ENCODE measurements around the gene GBGT1. TPM values are rescaled to one million over a fixed set of nuclear protein-coding genes. Genes with fewer than 3 reads are reported as not detected.

GBGT1 gene
- total and polyA plus RNA-seq, 9 of the 15 experiments (the other 6 are each of a cell fraction or from before 2014, with no cell fraction given), result 0.55 to 25.8 (median 13.7) TPM

DNA sequence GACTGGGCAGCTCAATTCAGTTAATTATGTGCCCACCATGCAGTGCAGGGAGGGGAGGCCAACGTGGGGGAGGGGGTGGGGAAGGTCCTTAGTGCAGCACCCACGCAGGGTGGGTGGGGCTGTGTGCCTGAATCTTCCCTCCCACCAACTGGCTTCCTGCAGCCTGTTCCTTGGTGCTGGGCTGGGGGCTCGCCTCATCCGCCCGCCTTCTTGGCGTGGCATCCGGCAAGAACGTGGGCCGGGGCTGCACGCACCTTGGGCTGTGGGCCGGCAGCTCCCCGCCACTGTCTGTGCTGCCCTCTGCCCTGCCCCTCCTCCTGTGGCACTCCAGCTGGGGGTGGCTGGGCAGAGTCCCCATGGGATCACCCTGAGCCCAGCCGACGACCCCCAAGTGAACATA, 23.1 kb downstream of the GBGT1 start (continued):
- TF ChIP-seq, protein P1, sequence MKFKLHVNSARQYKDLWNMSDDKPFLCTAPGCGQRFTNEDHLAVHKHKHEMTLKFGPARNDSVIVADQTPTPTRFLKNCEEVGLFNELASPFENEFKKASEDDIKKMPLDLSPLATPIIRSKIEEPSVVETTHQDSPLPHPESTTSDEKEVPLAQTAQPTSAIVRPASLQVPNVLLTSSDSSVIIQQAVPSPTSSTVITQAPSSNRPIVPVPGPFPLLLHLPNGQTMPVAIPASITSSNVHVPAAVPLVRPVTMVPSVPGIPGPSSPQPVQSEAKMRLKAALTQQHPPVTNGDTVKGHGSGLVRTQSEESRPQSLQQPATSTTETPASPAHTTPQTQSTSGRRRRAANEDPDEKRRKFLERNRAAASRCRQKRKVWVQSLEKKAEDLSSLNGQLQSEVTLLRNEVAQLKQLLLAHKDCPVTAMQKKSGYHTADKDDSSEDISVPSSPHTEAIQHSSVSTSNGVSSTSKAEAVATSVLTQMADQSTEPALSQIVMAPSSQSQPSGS (CRISPR knock-in tag; IDR thresholded peaks at IDR 0.05), result no peak
- TF ChIP-seq ZFX (CRISPR knock-in tag; IDR thresholded peaks at IDR 0.05) (no peak), ETV6 (IDR thresholded peaks at IDR 0.05; ENCODE audit: borderline replicate concordance in 1 of 2, low read depth in 2 of 2, low read length in 1 of 2) (no peak), ETV6 (CRISPR knock-in tag; IDR thresholded peaks at IDR 0.05; ENCODE audit: borderline replicate concordance) (no peak), POLR2A (conservative IDR thresholded peaks at IDR 0.05) (no peak), RBFOX2 (IDR thresholded peaks at IDR 0.05; ENCODE audit: low read depth, low read length) (peak; percentile 25; the same call in 1 of the 2 replicates), ZNF584 (CRISPR knock-in tag; IDR thresholded peaks at IDR 0.05; ENCODE audit: low read depth) (no peak), ZNF174 (CRISPR knock-in tag; IDR thresholded peaks at IDR 0.05) (no peak), ZNF668 (CRISPR knock-in tag; IDR thresholded peaks at IDR 0.05) (no peak), EGR1 (conservative IDR thresholded peaks at IDR 0.05) (peak; percentile 64)

GRCh38 chr9:133140174-133140505, 23.6 kb downstream of the GBGT1 start:
- CTCF ChIA-PET (ENCODE audit: low intra/inter-chr PET ratio), result no interaction called here
- Histone ChIP-seq H2AFZ (ENCODE audit: low read depth, low read length) (no peak overlapping the region), H3K9me3 (replicated peaks; ENCODE audit: control insufficient read depth, insufficient read depth, low read depth, low read length) (no peaks in the 10 kb centered on the region), H3K36me3 (ENCODE audit: control insufficient read depth, insufficient read depth, low read length) (peaks cover 21% of the 10 kb centered on the region; the same call in 1 of the 3 replicates), H3K9me1 (ENCODE audit: control insufficient read depth, insufficient read depth, low read length) (peaks cover 9% of the 10 kb centered on the region), H4K20me1 (replicated peaks; ENCODE audit: control insufficient read depth, insufficient read depth, low read length) (peaks cover 16% of the 10 kb centered on the region; the same call in 1 of the 2 replicates), H3K4me1 (replicated peaks in 1 of 2; ENCODE audit: control insufficient read depth in 2 of 2, insufficient read depth in 2 of 2, low read length in 2 of 2) (peaks cover 84 to 92% of the 10 kb centered on the region in 2 experiments), H3K27ac (ENCODE audit: extremely low read depth, low read depth, low read length) (peak overlapping the region; percentile 45; the same call in 2 of the 3 replicates), H3K4me2 (ENCODE audit: insufficient read depth, low read length) (no peak overlapping the region), H3K27me3 (ENCODE audit: control insufficient read depth in 2 of 2, insufficient read depth in 2 of 2, low read length in 2 of 2) (no peaks in the 10 kb centered on the region), H3K4me3 (no peak overlapping the region), H3K9ac (ENCODE audit: insufficient read depth in 1 of 2, low read depth in 2 of 2, low read length in 2 of 2) (peak overlapping the region in 1 of 2 experiments; percentile 15; a peak in 2 of 4 replicates), H3K79me2 (ENCODE audit: control insufficient read depth, insufficient read depth, low read length) (peaks cover 94% of the 10 kb centered on the region)
- in situ Hi-C loops (cut with MboI) (no loop called here), intact Hi-C loops (cut with micrococcal nuclease) (no loop called here)
- ATAC-seq, result no peak
- no TSS peak for BruUV-seq (replicated peaks)
- no peak for DNase-seq (ENCODE audit: extremely low read depth in 1 of 4, low spot score in 3 of 4)
- POLR2A ChIA-PET, result interaction anchor here (0.6 kb wide), 1 partner anchor 23 kb away, joined by 3 read pairs; no protein-coding TSS in a partner anchor
- 56% methylated on average over 3 of the region's 4 CpGs for WGBS (ENCODE audit: insufficient coverage, low coverage, missing lambda C conversion rate)
- FAIRE-seq, result no peak
- TF ChIP-seq, protein P2, sequence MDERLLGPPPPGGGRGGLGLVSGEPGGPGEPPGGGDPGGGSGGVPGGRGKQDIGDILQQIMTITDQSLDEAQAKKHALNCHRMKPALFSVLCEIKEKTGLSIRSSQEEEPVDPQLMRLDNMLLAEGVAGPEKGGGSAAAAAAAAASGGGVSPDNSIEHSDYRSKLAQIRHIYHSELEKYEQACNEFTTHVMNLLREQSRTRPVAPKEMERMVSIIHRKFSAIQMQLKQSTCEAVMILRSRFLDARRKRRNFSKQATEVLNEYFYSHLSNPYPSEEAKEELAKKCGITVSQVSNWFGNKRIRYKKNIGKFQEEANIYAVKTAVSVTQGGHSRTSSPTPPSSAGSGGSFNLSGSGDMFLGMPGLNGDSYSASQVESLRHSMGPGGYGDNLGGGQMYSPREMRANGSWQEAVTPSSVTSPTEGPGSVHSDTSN (CRISPR knock-in tag; IDR thresholded peaks at IDR 0.05; ENCODE audit: low read depth), result no peak
- TF ChIP-seq, protein P2 (tag; conservative IDR thresholded peaks at IDR 0.05; ENCODE audit: low read depth), result no peak
- TF ChIP-seq, protein P3, sequence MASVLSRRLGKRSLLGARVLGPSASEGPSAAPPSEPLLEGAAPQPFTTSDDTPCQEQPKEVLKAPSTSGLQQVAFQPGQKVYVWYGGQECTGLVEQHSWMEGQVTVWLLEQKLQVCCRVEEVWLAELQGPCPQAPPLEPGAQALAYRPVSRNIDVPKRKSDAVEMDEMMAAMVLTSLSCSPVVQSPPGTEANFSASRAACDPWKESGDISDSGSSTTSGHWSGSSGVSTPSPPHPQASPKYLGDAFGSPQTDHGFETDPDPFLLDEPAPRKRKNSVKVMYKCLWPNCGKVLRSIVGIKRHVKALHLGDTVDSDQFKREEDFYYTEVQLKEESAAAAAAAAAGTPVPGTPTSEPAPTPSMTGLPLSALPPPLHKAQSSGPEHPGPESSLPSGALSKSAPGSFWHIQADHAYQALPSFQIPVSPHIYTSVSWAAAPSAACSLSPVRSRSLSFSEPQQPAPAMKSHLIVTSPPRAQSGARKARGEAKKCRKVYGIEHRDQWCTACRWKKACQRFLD (CRISPR knock-in tag; IDR thresholded peaks at IDR 0.05), result peak; percentile 13; the same call in 1 of the 2 replicates
- 0 out of 2 replicates have a peak, but pooled peaks have one; percentile 2 for TF ChIP-seq ZNF175 (CRISPR knock-in tag; IDR thresholded peaks at IDR 0.05; ENCODE audit: low read depth)
- TF ChIP-seq, protein P4, sequence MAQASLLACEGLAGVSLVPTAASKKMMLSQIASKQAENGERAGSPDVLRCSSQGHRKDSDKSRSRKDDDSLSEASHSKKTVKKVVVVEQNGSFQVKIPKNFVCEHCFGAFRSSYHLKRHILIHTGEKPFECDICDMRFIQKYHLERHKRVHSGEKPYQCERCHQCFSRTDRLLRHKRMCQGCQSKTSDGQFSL (CRISPR knock-in tag; IDR thresholded peaks at IDR 0.05), result no peak
- TF ChIP-seq, protein P4 (tag; IDR thresholded peaks at IDR 0.05), result peak in 1 of 2 experiments; percentile 38; a peak in 1 of 4 replicates

Measured in K562 (cell line).